C4-2B (cell line): ENCODE data around the gene CHST11.

ENCODE experiments used
- H3K27ac ChIP-seq: fragments of 450-650 bp; 2 replicates; pipeline ENCODE4 v1.5.1; 2017
- ZFX ChIP-seq: fragments of 450-650 bp; IDR thresholded peaks from 2 replicates; pipeline ENCODE4 v1.6.1; 2017
- TF ChIP-seq, protein P1 (sequence below): fragments of 450-650 bp; conservative IDR thresholded peaks from 2 replicates; pipeline ENCODE4 v1.5.1; 2017; ENCODE audit warnings: mild to moderate bottlenecking

CHST11 gene

DNA sequence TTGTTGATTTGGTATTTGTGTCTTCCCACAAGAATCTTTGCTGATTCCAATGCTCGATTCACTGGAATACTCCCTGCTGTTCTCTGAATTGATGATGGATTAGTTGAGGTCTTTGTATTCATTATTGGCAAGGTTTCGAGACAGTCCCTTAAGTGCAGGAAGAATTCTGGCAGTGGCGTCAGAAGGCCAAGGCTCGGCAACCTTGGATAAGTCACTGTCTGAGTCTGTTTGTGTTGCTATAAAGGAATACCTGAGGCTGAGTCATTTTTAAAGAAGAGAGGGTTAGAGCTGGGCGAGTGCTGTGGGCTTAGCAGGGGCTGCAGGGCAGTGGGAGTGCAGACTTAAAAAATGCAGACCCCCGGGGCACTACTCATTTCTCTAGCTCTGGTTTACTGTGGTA, 56.9 kb downstream of the CHST11 start:
- TF ChIP-seq ZFX = no peak
- TF ChIP-seq, protein P1, sequence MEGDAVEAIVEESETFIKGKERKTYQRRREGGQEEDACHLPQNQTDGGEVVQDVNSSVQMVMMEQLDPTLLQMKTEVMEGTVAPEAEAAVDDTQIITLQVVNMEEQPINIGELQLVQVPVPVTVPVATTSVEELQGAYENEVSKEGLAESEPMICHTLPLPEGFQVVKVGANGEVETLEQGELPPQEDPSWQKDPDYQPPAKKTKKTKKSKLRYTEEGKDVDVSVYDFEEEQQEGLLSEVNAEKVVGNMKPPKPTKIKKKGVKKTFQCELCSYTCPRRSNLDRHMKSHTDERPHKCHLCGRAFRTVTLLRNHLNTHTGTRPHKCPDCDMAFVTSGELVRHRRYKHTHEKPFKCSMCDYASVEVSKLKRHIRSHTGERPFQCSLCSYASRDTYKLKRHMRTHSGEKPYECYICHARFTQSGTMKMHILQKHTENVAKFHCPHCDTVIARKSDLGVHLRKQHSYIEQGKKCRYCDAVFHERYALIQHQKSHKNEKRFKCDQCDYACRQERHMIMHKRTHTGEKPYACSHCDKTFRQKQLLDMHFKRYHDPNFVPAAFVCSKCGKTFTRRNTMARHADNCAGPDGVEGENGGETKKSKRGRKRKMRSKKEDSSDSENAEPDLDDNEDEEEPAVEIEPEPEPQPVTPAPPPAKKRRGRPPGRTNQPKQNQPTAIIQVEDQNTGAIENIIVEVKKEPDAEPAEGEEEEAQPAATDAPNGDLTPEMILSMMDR = no peak

DNA sequence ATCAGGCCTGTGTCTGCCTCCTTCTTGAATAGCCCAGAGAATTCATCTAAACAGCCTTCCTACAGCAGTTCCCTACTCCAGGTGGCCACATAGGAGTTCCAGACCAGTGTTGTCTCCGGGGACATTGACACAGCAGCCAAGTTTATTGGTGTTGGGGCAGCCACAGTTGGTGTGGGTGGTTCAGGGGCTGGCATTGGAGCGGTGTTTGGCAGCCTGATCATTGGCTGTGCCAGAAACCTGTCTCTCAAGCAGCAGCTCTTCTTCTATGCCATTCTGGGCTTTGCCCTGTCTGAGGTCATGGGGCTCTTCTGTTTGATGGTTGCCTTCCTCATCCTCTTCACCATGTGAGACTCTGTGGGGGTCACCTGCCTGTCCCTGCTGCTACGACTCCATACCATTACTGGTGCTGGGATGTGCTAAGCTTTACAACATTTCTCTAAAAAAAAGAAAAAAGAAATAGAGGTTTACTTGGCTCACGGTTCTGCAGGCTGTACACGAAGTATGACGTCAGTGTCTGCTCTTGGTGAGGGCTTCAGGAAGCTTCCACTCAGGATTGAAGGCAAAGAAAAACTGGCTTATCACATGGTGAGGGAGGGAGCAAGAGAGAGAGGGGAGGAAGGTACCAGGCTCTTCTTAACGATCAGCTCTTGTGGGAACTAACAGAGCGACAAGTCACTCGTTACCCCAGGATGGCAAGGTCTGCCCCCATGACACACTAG, 57.5 kb downstream of the CHST11 start:
- no peak overlapping the region for H3K27ac ChIP-seq
- TF ChIP-seq, protein P1 = no peak
- no peak for TF ChIP-seq ZFX

More for the DNA sequence above, 56.9 kb downstream of the CHST11 start:
- no peak overlapping the region for H3K27ac ChIP-seq

DNA sequence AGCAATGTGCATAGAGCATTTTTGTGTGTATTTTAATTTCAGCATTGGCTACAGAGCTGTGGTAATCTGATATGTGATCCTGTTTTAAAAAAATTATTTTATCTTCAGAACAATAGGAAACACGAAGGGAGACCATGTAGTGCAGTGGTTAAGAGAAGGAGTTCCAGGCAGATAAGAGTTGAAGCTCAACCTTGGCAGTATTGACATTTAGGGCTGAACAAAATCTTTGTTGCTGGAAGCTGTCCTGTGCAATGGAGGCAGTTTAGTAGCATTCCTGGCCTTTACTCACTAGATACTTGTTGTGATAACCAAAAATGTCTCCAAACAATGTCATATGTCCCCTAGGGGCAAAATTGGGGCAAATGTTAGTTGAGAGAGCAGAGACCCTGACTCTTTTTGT, 59.2 kb downstream of the CHST11 start:
- TF ChIP-seq, protein P1 = no peak
- no peak for TF ChIP-seq ZFX
- H3K27ac ChIP-seq = no peak overlapping the region

DNA sequence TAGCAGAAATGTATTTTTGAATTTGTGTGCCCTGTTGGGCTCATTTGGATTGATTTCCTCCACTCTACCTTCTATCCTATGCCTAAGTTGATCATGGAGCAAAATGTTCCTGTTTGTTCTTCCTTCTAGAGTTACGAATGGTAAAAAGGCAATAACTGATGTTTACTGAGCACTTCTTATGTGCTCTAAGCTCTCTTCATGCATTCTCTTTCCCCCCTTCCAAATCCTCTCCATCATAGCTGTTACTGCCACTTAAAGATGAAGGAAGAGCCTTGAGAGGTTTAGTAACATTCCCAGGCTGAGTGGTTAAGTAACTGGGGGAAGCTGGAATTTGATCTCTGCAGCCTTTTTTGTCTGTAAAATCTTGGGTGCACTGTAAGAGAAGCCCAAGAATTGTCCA, 60.1 kb downstream of the CHST11 start:
- H3K27ac ChIP-seq = no peak overlapping the region
- TF ChIP-seq ZFX = no peak
- TF ChIP-seq, protein P1 = no peak

DNA sequence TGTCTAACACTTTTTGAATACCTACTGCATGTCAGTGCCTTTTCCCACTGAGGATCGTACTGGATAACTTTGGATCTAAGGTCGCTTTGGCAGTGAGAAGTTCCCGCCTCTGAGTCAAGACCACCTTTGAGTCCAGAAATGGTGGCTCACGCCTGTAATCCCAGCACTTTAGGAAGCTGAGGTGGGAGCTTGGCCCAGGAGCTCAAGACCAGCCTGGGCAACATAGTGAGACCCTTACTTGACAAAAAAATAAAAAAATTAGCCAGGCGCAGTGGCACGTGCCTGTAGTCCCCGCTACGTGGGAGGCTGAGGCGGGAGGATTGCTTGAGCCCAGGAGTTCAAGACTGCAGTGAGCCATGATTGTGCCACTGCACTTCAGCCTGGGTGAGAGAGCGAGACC, 61.1 kb downstream of the CHST11 start:
- no peak for TF ChIP-seq ZFX
- no peak overlapping the region for H3K27ac ChIP-seq

DNA sequence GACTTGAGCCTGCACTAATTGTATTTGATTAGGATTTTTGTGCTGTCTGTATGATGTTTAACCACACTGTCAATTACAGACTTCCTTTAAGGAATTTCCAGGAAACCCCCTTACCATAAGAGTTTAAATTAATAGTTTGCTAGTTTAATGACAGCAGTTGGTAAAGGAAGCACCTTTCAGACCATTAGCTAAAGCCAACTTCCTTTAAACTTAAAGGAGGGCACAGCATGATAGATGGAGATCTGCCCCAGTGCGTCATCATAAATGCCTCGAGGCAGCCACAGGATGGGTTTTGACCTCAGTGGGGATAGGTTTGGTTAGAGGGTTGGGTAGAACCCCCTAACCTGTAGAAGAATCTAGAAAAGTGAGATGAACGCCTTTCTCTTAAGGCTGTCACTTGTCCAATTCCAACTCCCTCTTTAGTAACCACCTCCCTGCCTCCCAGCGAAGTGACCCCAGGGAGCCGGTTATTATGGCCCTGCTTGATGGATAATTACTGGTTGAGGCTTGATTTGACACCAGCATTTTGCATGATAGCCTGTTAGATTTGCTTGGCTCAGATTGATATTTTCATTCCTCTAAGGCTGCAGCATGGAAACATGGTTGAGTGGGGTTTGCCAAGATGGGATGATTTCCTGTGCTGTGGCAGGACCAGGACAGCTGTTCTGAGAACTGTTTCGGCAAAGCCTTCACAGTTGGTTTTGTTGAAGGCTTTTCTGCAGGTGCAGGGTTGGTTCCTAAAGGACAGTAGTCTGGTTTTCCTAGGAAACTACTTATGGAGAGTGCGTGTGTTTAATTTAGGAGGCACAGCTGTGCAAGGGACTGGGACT, 62.7 kb downstream of the CHST11 start:
- TF ChIP-seq, protein P1 = no peak
- TF ChIP-seq ZFX = no peak
- no peak overlapping the region for H3K27ac ChIP-seq

DNA sequence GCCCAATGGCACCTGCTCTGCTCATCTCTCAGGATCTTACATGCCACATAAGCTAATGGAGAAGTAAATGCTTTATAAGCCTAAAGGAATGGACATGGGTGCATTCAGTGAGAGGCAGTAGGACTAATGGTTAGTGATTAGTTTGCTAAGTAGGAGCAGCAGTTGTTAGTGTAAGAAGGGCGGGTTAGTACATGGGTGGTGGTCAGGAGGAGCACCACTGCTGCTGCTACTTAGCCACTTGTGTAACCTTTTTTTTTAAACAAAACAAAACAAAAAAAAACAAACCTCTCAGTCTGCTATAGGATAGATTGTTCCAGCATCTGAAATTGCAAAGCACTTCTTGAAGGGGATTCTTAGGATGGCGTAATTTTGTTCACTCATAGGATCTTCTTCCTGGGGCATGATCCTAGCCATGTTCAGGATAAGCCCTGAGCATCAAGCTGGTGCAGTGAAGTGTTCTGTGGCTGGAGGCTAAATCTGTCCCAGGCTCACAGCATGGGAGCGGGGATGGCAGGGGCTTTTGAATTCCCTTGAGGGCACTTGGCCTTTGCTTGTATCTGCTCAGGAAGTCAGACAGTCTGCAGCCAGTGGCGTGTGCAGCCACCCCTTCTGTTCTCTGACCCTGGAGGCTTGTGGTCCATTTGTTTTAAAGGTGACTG, 63.6 kb downstream of the CHST11 start:
- no peak overlapping the region for H3K27ac ChIP-seq
- TF ChIP-seq ZFX = no peak
- TF ChIP-seq, protein P1 = no peak
